Stimulated activated naive B cell treated with anti-CD40 and anti-IgM and Interleukin-4, amounts not matched to agents 10 μg/mL and 1 μg/mL and 100 μg/mL, for 72 hours (primary cell): ENCODE results near the gene TMEM250.
A peak's percentile ranks its signal among the peaks of the same experiment; 100 is the strongest.

Source experiments
- ATAC-seq, 2 donors: fragments of 150-1000 bp; cut with Tn5 transposase; replicated peaks; 2 replicates each; pipeline ENCODE4 v1.10.0; 2021; ENCODE audit warnings: moderate library complexity in 1 of 2
- DNase-seq: peaks from one replicate; pipeline ENCODE4 v3.0.0; 2021
- H3K27ac Mint-ChIP-seq: one replicate; pipeline ENCODE4 v1.8.0; 2022; ENCODE audit warnings: mild to moderate bottlenecking, mixed read lengths
- H3K27me3 Mint-ChIP-seq, 2 donors: one replicate each; pipeline ENCODE4 v1.8.0; 2022; ENCODE audit warnings: mixed read lengths in 2 of 2
- H3K36me3 Mint-ChIP-seq, 2 donors: one replicate each; pipeline ENCODE4 v1.8.0; 2022; ENCODE audit warnings: mixed read lengths in 2 of 2, mild to moderate bottlenecking in 1 of 2
- H3K4me1 Mint-ChIP-seq, 2 donors: one replicate each; pipeline ENCODE4 v1.8.0; 2022; ENCODE audit warnings: mixed read lengths in 2 of 2, mild to moderate bottlenecking in 1 of 2
- H3K4me3 Mint-ChIP-seq, 2 donors: one replicate each; pipeline ENCODE4 v1.8.0; 2022; ENCODE audit warnings: mild to moderate bottlenecking in 2 of 2, mixed read lengths in 2 of 2, moderate library complexity in 1 of 2
- H3K9me3 Mint-ChIP-seq, 2 donors: one replicate each; pipeline ENCODE4 v1.8.0; 2022; ENCODE audit warnings: mixed read lengths in 2 of 2, mild to moderate bottlenecking in 1 of 2

The TMEM250 gene

DNA sequence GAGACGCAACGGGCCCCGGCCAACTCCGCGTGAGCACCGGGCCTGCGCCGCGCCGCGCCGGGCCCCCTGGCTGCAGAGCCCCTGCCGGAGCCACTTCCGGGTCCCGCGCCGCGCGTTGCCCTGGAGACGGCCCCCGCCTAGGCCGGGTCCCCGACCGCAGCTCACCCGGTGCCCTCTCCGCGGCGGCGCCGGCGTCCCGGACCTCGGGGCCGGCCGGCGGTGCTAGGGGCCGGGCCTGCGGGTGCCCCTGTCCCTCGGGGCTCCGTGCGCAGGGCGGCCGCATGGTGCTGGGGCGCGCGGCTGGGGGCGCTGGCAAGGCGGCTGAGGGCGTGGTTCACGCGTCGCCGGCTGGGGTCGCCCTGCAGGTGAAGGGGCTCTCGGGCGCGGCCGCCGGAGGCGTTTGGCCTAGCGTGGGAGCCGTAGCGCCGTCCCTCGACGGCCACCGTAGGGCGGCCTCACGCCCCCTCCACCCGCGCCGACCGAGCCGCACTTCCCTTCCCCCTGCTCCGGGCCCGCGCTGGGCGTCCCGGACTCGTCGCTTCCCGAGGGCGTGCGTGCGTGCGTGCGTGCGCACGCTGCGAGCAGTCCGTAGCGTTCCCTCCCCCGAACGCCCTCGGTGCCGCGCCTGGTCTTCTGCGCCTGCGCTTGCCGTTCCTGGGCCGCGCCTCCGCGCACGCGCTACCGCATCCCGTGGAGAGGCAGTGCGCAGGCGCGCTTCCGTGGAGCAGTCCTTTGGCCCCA lies at the start of gene TMEM250:
TSS of gene TMEM250 (minus strand) at position 556 of the 741 bp plus-strand sequence. CDS start 1,975 bp downstream, outside the sequence.
- peak within 1 kb of the TSS; percentile 94 for H3K27ac Mint-ChIP-seq
- DNase-seq (peak; percentile 97), ATAC-seq (peak; percentile 85 to 89)
- H3K27me3 Mint-ChIP-seq, result no peaks in the 10 kb centered on the region
- no peaks in the 10 kb centered on the region for H3K9me3 Mint-ChIP-seq
- H3K36me3 Mint-ChIP-seq, result peaks cover 12 to 13% of the 10 kb centered on the region in 2 donors
- peaks cover 7 to 19% of the 10 kb centered on the region in 2 donors for H3K4me1 Mint-ChIP-seq
- H3K4me3 Mint-ChIP-seq, result peak within 1 kb of the TSS; percentile 86 to 93

DNA sequence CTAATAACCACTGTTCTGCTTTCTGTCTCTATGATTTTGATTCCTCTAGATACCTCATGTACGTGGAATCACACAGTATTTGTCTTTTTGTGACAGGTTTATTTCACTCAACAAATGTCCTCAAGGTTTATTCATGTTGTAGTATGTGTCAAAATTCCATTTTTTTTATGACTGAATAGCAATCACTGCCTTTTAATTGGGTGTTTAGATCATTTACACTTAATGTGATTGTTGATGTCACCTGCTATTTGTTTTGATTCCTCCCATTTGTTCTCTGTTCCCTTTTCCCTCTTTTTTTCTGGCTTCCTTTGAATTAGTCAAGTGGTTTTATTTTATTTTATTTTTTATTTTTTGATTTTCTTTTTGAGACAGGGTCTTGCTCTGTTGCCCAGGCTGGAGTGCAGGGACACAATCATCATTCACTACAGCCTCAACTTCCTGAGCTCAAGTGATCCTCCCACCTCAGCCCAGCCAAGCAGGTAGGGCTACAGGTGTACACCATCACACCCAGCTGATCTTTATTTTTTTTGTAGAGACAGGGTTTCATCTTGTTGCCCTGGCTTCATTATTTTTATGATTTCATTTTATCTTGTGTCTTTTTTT lies 44.7 kb upstream of the TMEM250 start:
- H3K4me3 Mint-ChIP-seq, result no peak overlapping the region
- peaks cover 5 to 6% of the 10 kb centered on the region in 2 donors for H3K9me3 Mint-ChIP-seq
- ATAC-seq (no peak), DNase-seq (no peak)
- peaks cover 3% of the 10 kb centered on the region in 2 donors for H3K36me3 Mint-ChIP-seq
- H3K4me1 Mint-ChIP-seq, result no peaks in the 10 kb centered on the region
- peaks cover 11 to 23% of the 10 kb centered on the region in 2 donors for H3K27me3 Mint-ChIP-seq
- H3K27ac Mint-ChIP-seq, result no peak overlapping the region

GRCh38 chr9:136160995-136161610 lies 42.4 kb upstream of the TMEM250 start:
- Mint-ChIP-seq H3K36me3 (peaks cover 3% of the 10 kb centered on the region in 2 donors), H3K27me3 (peaks cover 16 to 26% of the 10 kb centered on the region in 2 donors), H3K27ac (no peak overlapping the region), H3K4me3 (no peak overlapping the region), H3K9me3 (peaks cover 5 to 6% of the 10 kb centered on the region in 2 donors), H3K4me1 (no peaks in the 10 kb centered on the region)
- DNase-seq (no peak), ATAC-seq (peak in 1 of 2 donors; percentile 54)

- Mint-ChIP-seq H3K4me3 (no peak overlapping the region), H3K27me3 (peaks cover 20 to 32% of the 10 kb centered on the region in 2 donors), H3K36me3 (peaks cover 3% of the 10 kb centered on the region in 2 donors), H3K9me3 (peaks cover 5 to 6% of the 10 kb centered on the region in 2 donors), H3K4me1 (no peaks in the 10 kb centered on the region), H3K27ac (no peak overlapping the region)
- no peak for ATAC-seq
- DNase-seq, result no peak
These were observed 41.7 kb upstream of the TMEM250 start for GRCh38 chr9:136160381-136160841.

GRCh38 chr9:136159851-136160250 lies 41.2 kb upstream of the TMEM250 start:
- Mint-ChIP-seq H3K9me3 (peaks cover 5 to 6% of the 10 kb centered on the region in 2 donors), H3K27ac (no peak overlapping the region), H3K4me1 (no peaks in the 10 kb centered on the region), H3K36me3 (peaks cover 3% of the 10 kb centered on the region in 2 donors), H3K4me3 (no peak overlapping the region), H3K27me3 (peaks cover 26 to 37% of the 10 kb centered on the region in 2 donors)
- DNase-seq (no peak), ATAC-seq (no peak)

GRCh38 chr9:136157477-136158265 lies 39.0 kb upstream of the TMEM250 start:
- Mint-ChIP-seq H3K4me1 (no peaks in the 10 kb centered on the region), H3K9me3 (no peaks in the 10 kb centered on the region), H3K27me3 (peaks cover 26 to 34% of the 10 kb centered on the region in 2 donors), H3K36me3 (no peaks in the 10 kb centered on the region), H3K4me3 (no peak overlapping the region), H3K27ac (no peak overlapping the region)
- DNase-seq (no peak), ATAC-seq (no peak)

- H3K27me3 Mint-ChIP-seq, result peaks cover 26 to 34% of the 10 kb centered on the region in 2 donors
- H3K4me3 Mint-ChIP-seq, result no peak overlapping the region
- no peak for ATAC-seq
- DNase-seq, result no peak
- no peaks in the 10 kb centered on the region for H3K9me3 Mint-ChIP-seq
- no peak overlapping the region for H3K27ac Mint-ChIP-seq
- H3K4me1 Mint-ChIP-seq, result no peaks in the 10 kb centered on the region
- no peaks in the 10 kb centered on the region for H3K36me3 Mint-ChIP-seq
These were observed 37.8 kb upstream of the TMEM250 start for GRCh38 chr9:136156209-136157120.

GRCh38 chr9:136155576-136155975 lies 36.9 kb upstream of the TMEM250 start:
- H3K4me1 Mint-ChIP-seq, result no peaks in the 10 kb centered on the region
- H3K27me3 Mint-ChIP-seq, result peaks cover 21 to 34% of the 10 kb centered on the region in 2 donors
- DNase-seq, result no peak
- ATAC-seq, result no peak
- H3K27ac Mint-ChIP-seq, result no peak overlapping the region
- no peak overlapping the region for H3K4me3 Mint-ChIP-seq
- H3K36me3 Mint-ChIP-seq, result no peaks in the 10 kb centered on the region
- H3K9me3 Mint-ChIP-seq, result no peaks in the 10 kb centered on the region

- no peaks in the 10 kb centered on the region for H3K4me1 Mint-ChIP-seq
- DNase-seq (no peak), ATAC-seq (no peak)
- H3K4me3 Mint-ChIP-seq, result no peak overlapping the region
- H3K27me3 Mint-ChIP-seq, result peaks cover 21 to 28% of the 10 kb centered on the region in 2 donors
- H3K9me3 Mint-ChIP-seq, result no peaks in the 10 kb centered on the region
- H3K27ac Mint-ChIP-seq, result no peak overlapping the region
- no peaks in the 10 kb centered on the region for H3K36me3 Mint-ChIP-seq
These were observed 36.3 kb upstream of the TMEM250 start for GRCh38 chr9:136154943-136155342.

DNA sequence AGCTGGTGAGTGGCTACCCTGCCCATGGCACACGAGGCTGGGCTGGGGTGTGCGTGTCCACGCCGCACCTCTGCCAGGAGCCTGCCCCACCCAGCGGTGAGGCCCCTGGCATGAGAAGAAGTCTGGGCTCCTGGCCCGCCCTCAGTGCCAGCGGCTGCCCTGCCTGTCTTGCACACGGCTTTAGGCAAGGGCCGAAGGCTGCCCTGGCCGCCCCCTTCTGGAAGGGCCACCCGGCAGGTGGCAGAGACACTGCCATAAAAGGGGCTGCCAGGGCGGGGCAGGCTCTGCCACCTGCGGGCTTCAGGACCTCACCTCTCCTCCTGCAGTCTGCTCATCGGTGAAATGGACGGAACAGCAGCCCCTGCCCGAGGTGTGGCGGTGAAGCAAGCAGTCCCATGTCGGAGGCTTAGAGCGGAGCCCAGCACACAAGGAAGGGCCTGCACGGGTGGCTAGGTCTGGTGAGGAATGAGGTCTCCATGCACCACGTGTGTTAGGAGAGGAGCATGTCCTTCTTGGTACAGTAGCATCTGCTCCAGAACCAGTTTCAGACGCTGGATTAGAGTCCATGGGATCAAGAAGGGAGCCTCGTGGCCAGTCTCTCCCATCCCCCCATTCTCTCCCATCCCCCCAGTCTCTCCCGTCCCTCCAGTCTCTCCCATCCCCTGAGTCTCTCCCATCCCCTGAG lies 34.8 kb upstream of the TMEM250 start:
- no peaks in the 10 kb centered on the region for H3K9me3 Mint-ChIP-seq
- H3K27me3 Mint-ChIP-seq, result peaks cover 22 to 27% of the 10 kb centered on the region in 2 donors
- ATAC-seq (no peak), DNase-seq (no peak)
- H3K4me1 Mint-ChIP-seq, result no peaks in the 10 kb centered on the region
- no peaks in the 10 kb centered on the region for H3K36me3 Mint-ChIP-seq
- H3K4me3 Mint-ChIP-seq, result no peak overlapping the region
- H3K27ac Mint-ChIP-seq, result no peak overlapping the region

GRCh38 chr9:136152931-136153330 lies 34.3 kb upstream of the TMEM250 start:
- Mint-ChIP-seq H3K4me1 (no peaks in the 10 kb centered on the region), H3K9me3 (no peaks in the 10 kb centered on the region), H3K36me3 (no peaks in the 10 kb centered on the region), H3K4me3 (no peak overlapping the region), H3K27me3 (peaks cover 25 to 32% of the 10 kb centered on the region in 2 donors), H3K27ac (no peak overlapping the region)
- ATAC-seq, result peak in 1 of 2 donors; percentile 8
- DNase-seq, result no peak

- H3K4me1 Mint-ChIP-seq, result no peaks in the 10 kb centered on the region
- no peaks in the 10 kb centered on the region for H3K36me3 Mint-ChIP-seq
- H3K9me3 Mint-ChIP-seq, result no peaks in the 10 kb centered on the region
- peak overlapping the region; percentile 37 for H3K27ac Mint-ChIP-seq
- H3K27me3 Mint-ChIP-seq, result peaks cover 23 to 34% of the 10 kb centered on the region in 2 donors
- peak in 1 of 2 donors; percentile 12 for ATAC-seq
- no peak overlapping the region for H3K4me3 Mint-ChIP-seq
- no peak for DNase-seq
These were observed 33.8 kb upstream of the TMEM250 start for GRCh38 chr9:136152543-136152866.
